Middle frontal gyrus (tissue), 1 donor: ENCODE results near the gene HCN3.

ENCODE experiments used
- DNase-seq: peaks from one replicate; pipeline ENCODE4 v3.0.0-alpha.2; 2015; ENCODE audit warnings: low spot score; ENCODE audit errors: extremely low spot score

Gene HCN3

DNA sequence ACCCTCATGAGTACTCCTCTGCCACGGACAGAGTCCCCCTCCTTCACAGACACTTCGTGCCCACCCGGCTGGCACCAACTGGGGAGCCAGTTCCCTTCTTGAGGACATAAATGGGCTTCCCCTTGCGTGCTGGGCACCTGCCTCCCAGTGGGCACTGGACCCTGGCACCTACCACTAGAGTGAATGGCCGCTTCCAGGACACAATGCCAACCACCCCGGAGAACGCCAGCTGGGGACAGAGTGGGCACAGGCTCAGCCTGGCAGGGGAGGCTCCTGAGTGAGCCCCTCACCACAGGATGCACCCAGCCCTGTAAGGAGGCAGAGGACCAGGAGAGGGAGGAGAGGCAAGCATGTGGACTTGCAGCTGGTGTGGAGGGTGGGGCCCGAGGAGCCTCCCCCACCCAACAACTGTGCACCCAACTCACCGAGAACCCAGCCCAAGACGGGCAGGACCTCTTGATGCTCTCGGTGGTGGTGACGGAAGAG is 23.0 kb upstream of the HCN3 start:
- DNase-seq, result no peak

DNA sequence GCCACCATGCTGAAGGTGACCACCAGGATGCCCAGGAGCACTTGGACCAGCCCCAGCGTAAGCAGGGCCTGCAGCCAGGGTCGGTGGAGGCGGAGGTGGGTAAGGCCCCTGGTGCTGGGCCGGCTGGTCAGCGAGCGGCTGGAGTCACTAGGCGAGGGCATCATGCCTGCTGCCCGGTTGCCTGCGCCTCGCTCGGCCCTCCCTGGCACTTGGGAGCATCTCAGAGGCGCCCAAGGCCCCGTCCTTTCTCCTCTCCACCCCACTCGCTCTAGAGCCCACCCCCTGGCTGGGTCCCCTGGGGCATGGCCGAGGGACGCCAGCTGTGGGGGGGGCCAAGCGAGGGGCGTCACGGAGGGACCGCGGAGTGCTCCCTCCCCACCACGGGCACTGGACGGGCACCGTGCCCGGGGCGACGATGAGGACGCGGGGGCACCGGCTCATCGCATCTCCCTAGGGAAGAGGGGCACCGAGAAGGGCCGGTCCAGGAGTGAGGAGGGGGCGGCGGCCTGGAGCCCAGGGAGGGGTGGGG is 22.5 kb upstream of the HCN3 start:
- DNase-seq, result no peak

DNA sequence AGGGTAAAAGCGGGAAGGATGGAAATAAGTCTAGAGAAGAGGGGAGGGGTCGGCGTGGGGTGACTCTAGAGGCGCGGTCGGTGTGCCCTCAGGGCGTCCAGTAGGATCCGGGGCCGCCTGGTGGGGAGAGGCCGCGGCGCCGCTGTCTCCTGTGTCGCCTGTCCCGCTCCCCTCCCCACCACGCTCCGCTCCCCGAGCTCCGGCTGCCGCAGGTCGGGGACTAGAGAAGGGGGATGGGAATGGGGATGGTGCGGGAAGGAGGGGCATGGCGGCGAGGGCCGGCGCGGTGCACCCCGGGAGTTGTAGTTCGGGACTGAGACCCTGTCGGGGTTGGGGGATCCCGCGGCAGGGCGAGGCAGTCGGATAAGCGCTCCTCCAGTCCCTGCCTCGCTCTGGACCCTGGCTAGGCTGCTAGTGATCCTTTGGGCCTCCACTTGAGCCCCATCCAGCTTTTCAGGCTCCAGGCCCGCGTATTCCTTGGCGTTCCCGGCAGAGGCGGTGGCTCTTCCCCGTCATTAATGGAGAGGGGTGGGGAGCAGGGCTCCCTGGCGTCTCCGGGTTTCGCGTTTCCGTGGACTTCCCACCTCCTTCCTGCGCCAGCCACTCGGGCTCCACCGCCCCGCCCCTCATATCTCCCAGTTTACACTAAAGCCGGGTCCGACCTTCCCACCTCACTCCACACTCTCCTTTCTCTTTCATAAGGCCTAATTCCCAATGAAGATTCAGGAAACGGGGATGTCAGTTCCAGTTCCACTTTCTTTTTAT is 21.8 kb upstream of the HCN3 start, which contains the start of gene ENTREP3:
ENTREP3 (minus strand) TSS at position 241 of the 765 bp plus-strand sequence. CDS start 606 bp downstream, outside the sequence.
- peak; percentile 76 for DNase-seq

DNA sequence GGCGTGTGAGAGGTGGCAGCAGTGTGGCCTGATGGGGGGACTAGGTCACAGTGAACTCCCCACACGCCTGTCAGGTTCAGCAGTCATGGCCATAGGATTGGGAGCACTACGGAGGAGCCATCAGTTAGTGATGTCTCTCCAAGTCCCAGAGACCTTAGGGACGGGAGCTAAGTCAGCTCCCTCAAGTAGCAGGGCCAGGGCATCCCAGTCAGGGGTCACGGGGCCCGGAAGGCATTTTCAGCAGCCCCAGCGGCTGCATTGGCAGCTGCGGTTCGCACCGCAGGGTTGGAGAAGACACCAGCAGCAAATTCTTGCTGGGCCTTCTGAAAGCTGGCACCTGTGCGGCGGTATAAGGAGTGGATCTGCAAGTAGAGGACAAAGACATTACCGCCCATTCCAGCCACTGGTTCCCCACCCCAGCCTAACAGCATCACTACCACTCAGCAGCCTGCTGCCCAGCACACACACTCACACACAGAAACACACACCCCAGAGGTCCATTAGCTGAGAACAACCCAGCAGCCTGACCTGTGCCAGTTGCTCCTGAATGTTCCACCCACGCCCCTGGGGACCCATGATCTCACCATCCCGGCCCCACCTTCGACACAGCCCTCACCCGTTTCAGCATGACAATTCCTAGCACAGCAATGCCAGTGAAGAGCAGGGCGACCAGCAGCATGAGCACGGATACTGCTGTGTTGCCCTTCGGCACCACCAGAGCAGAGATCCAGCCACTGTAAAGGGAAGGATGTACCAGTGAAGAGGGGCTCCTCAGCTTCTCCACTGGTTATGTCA is 21.0 kb upstream of the HCN3 start:
- no peak for DNase-seq

DNA sequence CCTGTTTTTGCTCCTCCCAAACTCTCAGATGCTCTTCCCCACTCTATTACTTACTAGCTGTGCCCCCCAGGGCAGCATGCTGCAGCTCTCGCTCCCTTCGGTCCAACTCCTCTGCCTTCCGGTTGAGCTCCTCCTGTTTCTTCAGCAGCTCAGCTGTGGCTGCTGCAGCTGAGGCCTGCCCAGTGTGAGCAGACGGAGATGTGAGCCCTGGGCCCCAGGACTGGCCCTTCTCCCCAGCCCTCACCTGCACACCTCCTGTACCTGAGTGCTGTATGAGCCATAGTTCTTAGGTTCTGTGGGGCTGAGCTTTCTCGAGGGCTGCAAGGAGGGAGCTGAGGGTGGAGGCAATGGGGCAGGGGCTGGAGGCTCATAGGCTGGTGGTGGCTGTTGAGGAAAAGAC is 17.0 kb upstream of the HCN3 start:
- no peak for DNase-seq

DNA sequence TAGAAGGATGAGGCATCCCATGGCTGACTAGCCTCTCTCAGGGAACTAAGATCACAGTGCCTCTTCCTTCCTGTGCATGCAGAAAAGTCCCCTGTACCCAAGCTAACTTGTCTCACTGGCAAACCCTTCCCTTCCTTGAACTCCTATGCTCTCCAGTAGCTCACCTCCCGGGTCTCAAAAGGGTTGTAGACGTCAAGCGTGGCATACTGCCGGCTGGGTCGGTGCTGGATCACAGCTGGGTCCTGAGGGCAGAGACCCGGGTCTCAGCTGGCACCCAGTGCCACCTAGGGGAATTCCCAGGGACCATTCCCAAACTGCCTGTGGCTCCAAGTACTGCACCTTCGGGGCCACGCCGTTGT is 15.8 kb upstream of the HCN3 start:
- DNase-seq, result no peak

DNA sequence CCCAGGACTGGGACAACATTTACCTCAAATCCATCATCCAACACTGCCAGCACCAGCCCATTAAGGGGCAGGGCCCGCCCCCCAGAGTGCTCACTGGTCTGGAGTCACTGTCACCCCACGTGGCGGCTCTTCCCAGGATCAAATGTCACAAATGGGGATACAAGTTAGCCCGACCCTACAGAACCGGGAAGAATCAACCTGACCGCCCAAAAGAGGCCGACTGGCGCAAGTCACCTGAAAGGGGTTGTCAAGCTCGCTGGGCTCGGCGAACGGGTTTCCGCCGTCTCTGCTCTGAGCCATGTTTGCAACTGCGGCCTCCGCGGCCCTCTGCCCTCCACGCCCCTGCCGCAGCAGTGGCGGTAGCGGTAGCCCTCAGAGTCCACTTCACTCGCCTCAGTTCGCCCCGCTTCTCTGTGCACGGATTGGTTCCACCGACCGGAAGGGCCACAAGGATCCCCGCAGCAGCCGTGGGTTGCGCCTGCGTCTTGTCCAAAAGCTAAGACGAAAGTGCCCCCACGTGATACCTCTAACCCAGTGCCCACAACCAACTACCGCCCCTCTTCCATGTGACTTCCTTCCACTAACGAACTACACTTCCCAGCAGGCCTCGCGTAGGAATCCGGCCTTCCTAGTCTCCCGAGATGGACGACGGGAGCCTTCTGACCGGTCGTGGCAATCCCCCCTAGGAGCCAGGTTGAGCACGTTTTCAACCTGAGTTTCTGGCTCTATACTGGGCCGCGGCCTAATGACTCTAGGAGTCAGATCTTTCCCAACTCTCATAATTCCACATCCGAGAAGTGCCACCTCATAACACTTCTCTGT is 15.2 kb upstream of the HCN3 start, which contains the start of gene SCAMP3:
SCAMP3 (minus strand) TSS at position 509 of the 822 bp plus-strand sequence; CDS start at position 300, 209 bp downstream.
- DNase-seq, result peak; percentile 99

DNA sequence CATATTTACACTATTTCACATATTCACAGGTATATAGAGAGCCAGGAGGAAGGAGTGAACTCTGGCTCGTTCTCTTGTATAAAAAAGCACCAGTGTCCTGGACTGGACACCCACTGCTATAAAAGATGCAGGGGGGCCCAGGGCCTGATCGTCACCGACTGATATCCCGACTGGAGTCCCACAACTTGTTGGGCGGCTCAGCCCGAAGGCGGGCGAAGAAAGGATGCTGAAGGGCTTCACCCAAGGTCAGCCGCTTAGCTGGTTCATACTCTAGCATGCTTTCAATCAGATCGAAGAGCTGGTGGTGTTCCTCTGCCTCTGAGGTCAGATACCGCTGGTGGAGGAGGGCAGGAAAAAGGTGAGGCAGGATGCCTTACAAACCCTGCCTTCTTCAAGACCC is 14.2 kb upstream of the HCN3 start:
- no peak for DNase-seq

DNA sequence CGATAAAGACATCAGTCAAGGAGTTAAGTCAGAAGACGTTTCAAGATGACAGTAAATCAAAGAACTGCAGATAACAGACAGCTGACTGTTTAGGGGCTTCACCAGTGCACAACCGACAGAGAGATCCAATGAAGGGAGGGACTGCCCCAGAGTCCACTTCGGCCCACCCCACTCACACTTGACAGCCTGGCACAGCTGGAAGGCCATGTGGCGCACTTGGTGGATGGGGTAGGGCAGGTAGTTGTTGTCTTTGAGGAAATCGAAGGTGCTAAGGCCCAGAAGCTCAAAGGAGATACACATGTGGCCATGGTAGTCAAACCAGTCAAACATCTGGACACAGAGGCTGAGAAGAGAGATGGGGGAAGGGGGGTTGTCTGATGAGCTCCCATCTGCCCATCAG is 10.7 kb upstream of the HCN3 start:
- DNase-seq, result no peak

DNA sequence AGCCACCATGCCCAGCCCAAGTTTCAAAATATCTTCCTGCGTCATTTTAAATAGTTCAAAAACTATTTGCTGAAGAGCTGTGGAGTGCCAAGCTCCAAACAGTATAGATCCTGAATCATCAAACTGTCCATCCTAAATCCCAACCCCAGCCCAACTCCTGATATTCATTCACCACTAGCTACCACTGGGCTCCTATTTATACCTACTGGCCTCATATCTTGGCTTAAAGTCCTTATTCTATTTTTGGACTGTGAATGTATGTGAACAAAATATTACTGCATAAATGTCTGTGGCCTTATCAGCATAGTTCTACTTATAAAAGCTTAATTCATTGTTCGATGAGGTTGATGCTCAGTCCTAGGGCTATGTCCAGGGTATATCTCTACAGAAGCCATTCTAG is 9.9 kb upstream of the HCN3 start:
- DNase-seq, result no peak

DNA sequence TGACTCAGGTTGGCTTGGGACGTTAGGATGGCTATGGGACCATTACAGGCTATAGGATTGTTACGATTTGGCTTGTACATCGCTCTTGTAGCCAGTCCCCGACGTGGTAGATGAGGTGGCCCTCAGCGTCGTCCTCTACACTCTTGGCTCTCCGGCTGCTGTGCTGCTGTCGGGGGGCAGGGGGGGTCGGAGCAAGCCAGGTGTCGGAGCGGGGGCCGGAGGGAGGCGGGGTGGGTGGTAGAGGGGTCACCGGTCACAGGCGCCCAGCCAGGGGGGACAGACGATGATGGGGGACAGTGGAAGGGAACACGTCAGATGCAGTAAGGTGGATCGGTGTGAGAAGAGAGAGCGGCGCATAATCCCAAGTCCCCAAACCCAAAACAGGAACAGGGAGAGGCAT is 8.6 kb upstream of the HCN3 start:
- no peak for DNase-seq

DNA sequence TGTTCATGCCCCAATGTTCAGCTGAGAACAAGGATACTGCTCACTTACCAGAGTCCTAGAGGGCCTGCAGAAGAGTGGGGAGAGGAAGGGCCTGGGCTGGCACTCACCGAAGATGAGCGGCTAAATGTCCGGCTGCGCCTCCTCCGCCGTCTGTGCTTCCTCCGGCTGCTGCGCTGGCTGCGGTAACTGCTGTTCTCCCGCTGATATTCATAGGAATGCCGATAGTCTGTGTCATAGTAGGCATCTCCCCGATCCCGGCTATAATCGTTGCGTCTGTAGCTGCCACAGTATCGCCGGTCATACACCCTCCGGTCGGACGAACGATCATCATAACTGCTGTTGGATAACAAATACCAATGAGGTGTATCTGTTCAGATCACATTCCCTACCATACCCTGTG is 7.9 kb upstream of the HCN3 start:
- no peak for DNase-seq

DNA sequence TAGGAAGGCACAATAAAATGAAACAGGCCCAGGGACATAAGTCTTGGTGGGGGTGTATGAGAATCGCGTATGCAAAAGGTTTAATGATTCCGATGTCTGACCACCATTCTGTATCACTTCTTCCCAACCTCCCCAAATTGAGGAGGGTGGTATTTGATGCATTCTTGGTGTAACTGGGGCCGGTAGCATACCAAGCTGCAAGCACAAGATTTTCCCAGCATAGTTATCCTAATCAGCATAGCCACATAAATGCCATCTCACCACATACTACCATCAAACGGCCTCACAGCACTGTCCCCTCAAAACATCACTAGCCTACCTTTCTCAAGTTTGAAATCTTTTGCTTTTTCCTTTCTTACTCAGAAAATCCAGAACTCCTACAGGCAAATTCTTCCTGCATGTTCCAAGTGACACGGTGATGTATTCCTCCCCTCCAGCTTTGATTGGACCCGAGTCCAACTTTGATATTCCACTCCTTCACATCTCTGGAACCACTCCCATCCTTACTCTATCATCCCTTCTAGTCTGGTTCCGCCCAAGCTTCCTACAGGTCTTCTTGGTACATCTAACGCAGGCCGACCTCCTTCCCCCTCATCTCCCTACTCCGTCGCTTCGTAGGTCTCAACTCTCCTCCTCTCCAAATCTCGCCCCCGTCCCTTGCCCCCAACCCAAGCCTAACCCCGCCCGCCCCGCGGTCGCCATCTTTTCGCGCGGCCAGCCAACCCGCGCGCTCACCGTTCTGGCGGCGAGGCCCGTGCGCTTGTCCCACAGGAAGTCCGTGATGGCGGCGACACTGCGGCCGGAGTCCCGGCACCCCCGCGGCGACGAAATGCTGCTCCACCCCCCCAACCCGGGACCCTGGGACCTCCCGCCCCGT is 4.6 kb upstream of the HCN3 start:
- no peak for DNase-seq

DNA sequence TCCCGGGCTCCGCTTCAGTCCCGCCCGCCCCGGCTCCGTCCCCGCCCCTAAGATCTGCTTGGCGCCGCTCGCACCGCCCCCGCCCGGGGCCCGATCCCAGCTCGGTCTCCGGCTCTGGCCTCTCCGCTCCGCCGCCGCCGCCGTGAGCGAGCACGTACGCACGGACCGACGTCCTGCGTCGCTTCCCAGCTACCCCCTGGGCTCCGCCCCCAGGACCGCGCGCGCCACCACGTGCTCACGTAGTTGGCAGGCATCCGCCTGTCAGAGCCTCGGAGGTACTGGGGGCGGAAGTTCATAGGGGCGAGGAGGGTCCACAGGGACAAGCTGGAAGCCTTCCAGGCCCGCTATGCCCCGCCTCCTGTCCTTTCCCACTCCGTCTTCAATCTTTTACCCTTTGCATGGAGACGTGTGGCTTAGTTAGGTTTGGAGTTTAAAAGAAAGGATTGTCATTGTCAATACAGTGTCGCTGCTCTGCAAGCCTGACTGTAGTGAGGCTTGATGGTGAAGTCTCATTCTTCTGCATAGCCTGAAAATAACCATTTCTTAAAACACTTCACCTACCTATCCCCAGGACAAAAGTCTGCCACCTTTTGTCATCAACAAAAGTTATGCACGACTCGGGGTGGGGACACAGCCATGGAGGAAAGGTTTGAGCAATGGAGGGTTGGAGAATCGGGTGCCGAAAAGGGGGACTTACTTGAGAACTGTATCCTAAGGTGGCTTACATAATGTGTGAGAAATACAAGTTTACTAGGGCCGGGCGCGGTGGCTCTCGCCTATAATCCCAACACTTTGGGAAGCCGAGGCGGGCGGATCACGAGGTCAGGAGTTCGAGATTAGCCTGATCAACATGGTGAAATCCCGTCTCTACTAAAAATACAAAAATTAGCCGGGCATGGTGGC is 3.7 kb upstream of the HCN3 start, which contains the start of gene CLK2:
CLK2 (minus strand) TSS at position 162 of the 903 bp plus-strand sequence. CDS start 2,527 bp downstream, outside the sequence.
- DNase-seq, result peak; percentile 85

DNA sequence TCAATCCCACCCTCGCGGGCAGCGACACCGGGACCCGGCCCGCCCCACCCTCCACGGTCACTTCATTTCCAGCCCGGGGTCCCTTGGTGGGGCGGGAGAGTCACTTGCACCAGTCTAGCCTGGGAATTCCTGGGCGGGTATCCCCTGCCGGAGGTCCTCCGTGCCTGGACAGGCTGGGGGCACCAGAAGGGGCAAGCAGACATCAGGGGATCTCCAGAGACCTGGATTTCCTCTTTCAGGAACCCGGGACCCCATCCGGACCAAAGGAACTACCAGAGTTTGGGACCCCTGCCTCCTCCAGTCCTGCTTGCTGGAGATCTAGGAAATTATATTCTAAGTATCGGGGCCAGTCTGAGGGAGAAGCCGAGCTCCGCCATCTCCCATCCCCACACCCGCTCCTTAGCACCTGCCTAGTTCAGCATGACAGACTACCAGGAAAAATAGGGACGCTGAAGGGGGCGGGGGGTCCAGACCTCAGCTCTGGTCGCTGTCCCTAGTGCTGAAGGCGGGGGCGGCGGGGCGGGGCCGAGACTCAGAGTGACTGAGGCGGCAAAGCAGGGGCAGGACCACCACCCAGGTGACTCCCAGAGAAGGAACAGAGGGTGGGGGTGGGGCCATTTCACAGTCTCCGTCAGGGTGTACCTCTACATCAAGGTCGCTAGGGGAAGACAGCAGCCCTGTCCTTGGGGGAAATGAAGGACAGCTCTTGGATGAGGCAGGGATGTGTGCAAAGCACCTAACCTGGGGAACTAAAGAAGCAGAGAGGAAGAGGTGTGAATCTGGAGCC is 832 bp downstream of the HCN3 start:
- no peak for DNase-seq

DNA sequence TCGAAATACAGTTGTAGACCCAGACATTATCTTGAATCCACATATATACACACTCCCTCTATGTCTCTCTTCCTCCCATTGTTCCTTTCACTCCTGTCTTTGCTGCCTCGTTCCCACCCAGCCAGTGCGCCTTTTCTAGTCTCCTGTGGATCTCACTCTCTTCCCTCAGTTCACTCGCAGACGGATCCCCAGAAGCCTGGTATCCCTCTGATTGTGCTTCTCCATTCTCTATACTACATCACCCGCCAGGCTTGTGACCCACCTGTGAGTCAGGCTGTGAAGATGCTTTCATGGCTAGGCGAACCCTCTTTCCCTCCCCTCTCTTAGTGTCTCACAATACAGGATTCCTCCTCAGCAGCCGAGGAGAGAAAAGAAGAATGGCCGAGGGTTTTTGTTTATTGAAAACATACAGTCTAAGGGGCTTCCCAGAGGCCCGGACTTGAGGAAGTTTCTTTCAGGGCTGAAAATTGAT is 1.5 kb downstream of the HCN3 start:
- DNase-seq, result no peak

DNA sequence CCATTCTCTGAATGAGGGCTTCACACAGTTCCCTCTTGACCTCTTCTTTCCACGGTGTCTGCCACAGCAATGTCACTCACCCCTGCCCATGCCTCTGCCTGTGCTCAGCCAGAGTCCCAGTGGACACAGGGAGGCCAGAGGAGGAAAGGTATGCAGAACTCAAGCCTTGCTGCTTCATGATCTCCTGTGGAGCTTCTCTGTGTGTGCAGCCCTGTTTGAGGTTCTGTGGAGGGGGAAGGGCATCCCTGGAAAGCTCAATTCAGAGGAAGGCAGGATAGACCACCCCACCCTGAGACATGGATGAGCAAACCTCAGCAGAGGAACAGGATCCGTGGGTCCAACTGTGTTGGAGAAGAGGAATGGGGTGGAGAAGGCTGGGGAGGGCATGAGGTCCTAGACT is 2.0 kb downstream of the HCN3 start:
- no peak for DNase-seq

DNA sequence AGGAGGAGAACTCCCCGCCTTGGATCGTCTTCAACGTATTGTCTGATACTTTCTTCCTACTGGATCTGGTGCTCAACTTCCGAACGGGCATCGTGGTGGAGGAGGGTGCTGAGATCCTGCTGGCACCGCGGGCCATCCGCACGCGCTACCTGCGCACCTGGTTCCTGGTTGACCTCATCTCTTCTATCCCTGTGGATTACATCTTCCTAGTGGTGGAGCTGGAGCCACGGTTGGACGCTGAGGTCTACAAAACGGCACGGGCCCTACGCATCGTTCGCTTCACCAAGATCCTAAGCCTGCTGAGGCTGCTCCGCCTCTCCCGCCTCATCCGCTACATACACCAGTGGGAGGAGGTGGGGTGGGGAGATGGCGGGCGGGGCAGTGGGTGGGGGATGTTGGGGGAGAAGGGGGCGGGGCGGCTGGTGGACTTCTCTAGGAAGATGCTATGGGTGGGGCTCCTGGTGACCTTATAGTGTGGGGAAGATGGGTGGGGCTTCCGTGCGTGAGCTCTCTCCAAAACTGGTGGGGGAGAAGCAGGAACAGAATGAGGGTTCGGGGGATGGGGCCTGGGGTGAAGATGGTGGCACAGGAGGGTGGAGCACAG is 5.3 kb downstream of the HCN3 start:
- DNase-seq, result no peak
